Measurements from ENCODE around the gene SLC15A4.
"Not testable (repeated sequence)": the region's sequence is repeated elsewhere in the genome, so short reads cannot be mapped to it uniquely, and the experiment has no call there.

The SLC15A4 gene

DNA sequence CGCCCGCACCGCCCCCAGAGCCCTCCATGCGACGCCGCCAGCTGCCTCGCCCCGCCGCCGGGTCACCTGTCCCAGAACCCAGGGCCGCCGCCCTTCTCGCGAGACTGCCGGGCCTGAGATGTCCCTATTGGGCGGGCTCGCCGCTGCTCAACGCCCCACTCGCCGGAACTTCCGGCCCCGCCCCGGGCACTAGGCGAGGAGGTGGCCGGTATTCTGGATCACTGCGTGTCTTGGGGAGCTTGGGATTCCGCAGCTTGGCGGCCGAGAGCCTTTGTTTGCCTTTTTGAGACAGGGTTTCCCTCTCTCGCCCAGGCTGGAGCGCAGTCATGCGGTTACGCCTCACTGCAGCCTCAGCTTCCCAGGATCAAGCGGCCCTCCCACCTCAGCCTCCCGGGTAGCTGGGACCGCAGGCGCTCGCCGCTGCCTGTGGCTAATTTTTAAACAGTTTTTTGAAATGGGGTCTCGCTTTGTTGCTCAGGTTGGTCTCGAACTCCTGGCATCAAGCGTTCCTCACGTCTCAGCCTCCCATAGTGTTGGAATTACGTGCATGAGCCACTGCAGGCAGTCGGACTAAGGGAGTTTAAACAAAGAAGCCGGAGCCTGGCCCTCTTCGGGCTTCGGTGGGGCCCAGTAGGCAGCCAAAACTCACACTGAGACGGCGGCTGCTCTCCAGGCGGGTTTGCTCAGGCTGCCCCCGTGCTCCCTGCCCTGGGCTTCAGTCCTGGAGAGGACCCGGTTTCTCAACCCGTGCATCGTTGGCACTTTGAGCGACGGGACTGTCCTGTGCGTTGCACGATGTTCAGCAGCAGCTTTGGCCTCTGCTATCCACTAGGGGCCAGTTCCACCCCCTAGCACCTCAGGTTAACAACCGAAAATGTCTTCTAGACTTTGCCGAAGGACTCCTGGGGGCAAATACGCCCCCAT is at the start of gene SLC15A4:
SLC15A4 (minus strand) TSS at position 43 of the 924 bp plus-strand sequence; CDS start at position 28, 15 bp downstream.
- intact Hi-C loops (cut with DNase I), result no loop called here
- peak; percentile 93 to 99 (median 97) for DNase-seq

GRCh38 chr12:128872303-128872702 is 48.5 kb upstream of the SLC15A4 start:
- intact Hi-C loops (cut with DNase I), result no loop called here
- DNase-seq, result peak in 1 of 42 donors; percentile 50

DNA sequence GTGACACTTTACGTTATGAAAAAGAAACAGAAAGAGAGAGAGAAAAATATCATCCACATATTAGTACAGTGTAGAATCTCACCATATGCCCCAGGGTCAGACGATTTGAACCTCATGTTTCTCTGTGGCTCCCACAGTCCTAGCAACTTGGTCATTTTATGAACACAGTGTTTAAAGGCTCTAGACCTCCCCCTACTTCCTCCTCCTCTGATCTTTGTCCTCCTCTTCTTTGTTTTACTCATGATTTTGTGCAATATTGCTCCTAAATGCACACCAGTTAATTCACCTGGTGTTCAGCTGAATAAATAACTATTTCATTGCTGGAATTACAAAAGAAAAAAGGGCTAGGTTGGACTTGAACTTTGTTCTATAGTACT is 47.7 kb upstream of the SLC15A4 start:
- no peak for DNase-seq
- intact Hi-C loops (cut with DNase I), result no loop called here

DNA sequence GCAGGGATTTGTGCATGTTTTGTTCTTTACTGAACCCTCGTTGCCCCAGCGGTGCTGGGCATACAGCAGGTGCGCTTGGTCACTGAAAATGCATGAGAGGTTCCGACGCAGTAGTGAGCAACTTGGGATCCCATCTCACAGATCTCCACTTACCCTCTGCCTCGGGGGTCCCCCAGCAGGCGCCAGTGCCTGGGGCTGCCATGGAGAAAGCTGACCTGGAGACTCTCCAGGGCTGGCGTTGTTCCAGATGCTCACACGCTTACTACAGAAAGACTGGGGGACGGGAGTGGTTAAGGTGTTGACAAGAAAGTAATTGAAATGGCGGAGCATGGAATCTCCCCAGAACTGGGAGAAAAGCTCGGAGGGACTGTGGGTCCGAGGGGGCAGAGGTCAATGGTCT is 43.7 kb upstream of the SLC15A4 start:
- DNase-seq, result no peak
- intact Hi-C loops (cut with DNase I), result no loop called here

- intact Hi-C loops (cut with DNase I), result no loop called here
- DNase-seq, result peak in 40 of 42 donors; percentile 13 to 83 (median 50)
These were observed 40.9 kb upstream of the SLC15A4 start for GRCh38 chr12:128864516-128865186.

- intact Hi-C loops (cut with DNase I), result no loop called here
- DNase-seq, result peak in 21 of 42 donors; percentile 8 to 71 (median 37)
These were observed 40.2 kb upstream of the SLC15A4 start for GRCh38 chr12:128863957-128864356.

DNA sequence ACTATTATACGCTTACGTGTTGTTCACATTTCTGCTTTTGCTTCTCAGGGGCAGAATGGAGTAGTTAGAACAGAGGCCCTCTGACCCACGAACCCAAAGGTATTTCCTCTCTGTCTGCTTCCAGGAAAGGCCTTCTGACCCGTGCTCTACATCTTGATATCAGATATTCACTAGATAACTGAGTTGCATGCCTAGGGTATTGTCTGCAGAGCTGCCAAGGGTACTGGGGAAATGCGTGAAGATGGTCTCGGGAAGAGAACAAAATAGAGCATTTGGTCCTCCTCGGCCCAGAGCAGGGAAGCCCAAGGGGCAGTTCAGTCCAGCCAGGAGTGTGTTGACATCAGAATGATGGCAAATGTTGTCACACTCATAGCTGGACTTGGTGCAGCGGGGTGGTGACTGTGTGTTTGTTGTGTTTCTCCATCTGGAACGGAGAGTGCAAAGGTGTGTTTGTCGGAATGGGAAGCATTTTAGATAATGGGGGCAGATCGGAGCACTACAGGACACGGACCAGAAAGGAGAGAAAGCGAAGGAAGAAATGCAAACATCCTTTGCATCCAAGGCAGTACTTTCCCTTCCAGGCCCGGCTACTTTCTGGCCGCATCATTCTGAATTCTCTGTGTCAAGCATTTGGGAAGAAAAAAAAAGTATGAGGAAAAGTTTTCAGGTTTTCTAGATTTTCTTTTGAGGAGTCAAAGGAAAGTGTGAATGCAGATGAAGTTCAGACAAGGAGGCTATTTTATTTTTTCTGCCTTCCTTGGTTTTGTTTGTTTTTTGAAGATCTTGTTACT is 37.7 kb upstream of the SLC15A4 start:
- intact Hi-C loops (cut with DNase I), result no loop called here
- DNase-seq, result no peak

DNA sequence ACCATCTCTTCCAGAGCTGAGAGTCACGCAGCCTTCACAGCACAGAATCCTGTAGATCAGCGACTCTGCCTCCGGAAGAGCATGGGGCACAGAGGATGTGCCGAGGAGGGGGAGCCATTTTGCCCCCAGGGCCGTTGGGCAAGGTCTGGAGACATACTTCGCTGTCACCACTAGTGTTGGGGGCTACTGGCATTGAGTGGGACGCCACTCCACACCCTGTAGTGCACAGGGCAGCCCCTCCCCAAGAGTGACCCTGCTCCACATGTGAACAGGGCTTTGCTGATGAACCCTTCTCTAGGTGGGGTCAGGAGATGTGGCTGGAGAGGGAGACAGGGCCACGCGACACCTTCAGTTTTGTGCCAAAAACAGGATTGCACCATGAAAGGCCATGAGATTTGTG is 35.6 kb upstream of the SLC15A4 start:
- intact Hi-C loops (cut with DNase I), result no loop called here
- DNase-seq, result peak in 1 of 42 donors; percentile 5

- intact Hi-C loops (cut with DNase I), result no loop called here
- DNase-seq, result no peak
These were observed 33.5 kb upstream of the SLC15A4 start for GRCh38 chr12:128857133-128857763.

DNA sequence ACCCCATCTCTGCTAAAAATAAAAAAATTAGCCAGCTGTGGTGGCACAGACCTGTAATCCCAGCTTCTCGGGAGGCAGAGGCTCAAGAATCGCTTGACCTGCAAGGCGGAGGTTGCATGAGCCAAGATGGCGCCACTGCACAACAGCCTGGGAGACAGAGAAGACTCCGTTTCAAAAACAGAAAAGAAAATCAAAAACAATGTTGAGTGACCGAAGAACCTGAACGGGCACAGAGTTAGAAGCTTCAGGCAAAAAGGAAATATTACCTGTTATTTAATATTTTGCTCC is 33.0 kb upstream of the SLC15A4 start:
- intact Hi-C loops (cut with DNase I), result no loop called here
- no peak for DNase-seq

DNA sequence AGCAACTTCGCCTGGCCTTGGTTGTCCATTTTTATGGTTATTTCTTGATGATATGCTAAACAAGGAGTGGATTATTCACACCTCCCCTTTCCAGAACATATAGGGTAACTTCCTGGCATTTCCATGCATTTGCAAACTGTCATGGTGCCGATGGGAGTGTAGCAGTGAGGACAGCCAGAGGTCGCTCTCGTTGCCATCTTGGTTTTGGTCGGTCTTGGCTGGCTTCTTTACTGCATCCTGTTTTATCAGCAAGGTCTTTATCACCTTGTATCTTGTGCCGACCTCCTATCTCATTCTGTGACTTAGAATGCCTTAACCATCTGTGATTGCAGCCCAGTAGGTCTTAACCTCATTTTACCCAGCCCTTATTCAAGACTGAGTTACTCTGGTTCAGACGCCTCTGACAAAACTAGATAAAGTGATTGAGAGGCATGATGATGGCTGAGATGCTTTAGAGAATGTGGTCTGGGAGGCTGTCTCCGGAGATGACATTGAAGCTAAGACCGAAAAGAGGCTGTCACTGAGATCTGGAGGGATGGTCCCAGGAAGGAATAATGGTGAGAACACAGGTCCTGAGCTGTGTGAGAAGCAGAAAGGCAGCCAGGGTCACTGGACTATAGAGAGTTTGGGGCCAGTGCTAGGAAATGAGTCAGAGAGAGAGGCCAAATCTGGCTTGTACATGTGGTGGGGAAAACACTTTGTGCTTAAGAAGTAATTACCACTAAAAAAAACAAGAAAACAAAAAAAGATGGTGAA is 32.5 kb upstream of the SLC15A4 start:
- intact Hi-C loops (cut with DNase I), result no loop called here
- DNase-seq, result peak in 1 of 42 donors; percentile 8

DNA sequence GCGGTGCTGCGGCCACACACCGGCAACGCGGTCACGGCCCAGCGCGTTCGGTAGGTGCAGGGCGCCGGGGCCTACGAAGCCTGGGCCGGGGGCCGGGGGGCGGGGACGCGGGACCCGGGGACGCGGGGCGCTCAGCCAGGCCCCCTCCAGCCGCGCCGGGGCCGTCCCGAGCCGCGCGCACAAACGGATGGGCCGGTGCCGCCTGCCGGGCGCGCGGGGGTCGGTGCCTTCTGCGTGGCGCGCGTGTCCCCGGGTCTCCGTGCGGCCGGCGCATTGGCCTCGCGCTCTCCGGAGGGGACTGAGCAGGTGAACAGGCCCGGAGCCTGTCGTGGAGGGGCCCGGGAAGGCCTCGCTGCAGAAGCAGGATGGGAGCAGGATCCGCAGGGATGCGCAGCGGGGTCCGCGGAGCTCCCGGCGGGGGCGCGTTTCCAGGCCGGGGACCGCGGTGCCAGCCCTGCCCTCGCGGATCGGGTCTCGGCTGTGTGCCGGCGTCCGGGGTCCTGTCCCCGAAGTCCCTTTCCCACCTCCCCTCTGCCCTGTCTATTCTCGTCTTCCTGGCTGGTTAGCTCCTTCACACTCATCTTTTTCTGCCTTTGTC is 29.9 kb upstream of the SLC15A4 start:
- intact Hi-C loops (cut with DNase I), result no loop called here
- peak in 22 of 42 donors; percentile 11 to 57 (median 32) for DNase-seq

DNA sequence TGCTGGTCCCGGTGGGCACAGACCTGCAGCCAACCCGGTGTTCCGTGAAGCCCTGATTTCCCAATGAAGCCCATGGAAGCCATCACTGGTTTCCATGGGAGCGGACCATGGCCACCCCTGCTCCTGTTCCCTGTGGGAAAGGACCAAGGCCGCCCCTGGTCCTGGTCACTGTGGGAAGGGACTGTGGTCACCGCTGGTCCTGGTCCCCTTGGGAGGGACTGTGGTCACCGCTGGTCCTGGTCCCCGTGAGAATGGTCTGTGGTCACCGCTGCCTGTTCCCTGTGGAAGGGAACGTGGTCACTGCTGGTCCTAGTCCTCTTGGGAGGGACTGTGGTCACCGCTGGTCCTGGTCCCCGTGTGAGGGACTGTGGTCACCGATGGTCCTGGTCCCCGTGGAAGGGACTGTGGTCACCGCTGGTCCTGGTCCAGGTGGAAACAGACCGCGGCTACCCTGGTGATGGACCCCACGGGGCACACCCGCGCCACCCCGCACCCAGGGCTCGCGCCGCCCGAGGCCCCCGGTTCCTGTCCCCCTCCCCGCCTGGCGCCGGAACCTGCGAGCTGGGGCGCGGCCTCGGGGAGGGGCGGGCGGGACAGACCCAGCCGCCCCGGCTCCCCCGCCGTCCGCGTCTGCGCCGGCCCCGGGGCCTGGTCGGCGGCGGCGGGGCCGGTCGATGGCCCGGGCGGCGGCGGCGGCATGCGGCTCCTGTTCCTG is 29.3 kb upstream of the SLC15A4 start, which contains the start of gene GLT1D1:
GLT1D1 (plus strand) TSS at position 594 of the 715 bp plus-strand sequence; CDS start at position 698, 104 bp downstream.
- intact Hi-C loops (cut with DNase I), result no loop called here
- peak in 2 of 42 donors; percentile 13 to 28 for DNase-seq

DNA sequence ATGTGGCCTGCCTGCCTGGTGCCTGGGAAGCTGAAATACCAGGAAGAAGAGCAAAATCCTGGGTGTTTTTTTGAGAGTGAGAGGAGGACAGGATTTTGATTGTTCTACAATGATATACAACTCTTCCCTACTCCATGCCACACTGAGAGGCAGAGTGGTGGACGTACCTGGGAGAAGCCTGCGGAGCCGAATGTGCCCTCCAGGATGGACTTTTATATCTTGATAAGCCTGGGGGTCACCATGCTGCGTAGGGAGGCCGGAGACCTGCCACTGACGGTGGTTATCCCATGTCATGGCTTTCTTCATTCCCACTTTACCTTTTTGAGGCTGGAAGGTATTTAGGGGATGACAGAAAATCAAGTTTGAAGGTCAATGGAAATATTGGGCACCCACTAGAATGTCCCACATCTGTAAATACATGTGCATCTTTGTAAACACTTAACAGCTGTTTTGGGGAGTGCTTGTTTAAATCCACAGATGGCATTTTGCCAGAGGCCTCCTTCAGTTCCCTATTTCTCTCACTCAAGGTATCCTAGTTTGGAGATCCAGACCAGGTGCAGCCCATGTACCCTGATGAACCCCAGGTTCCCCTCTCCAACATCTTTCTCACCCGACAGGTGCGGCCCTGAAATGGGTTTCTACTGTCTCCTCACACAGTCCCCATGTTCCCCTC is 28.4 kb upstream of the SLC15A4 start:
- intact Hi-C loops (cut with DNase I), result no loop called here
- DNase-seq, result peak in 1 of 42 donors; percentile 12

DNA sequence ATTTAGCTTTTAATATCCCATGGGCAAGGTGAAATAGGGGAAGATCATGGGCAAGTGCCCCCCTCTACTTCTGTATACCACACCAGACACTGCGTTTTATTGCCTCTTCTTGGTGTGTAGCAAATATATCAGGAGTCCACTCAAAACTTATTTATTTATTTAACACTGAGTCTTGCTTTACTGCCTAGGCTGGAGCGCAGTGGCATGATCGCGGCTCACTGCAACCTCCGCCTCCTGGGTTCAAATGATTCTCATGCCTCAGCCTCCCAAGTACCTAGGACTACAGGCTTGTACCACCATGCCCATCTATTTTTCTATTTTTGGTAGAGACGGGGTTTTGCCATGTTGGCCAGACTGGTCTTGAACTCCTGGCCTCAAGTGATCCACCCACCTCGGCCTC is 27.7 kb upstream of the SLC15A4 start:
- DNase-seq, result peak in 1 of 42 donors; percentile 3
- intact Hi-C loops (cut with DNase I), result not testable (repeated sequence)

DNA sequence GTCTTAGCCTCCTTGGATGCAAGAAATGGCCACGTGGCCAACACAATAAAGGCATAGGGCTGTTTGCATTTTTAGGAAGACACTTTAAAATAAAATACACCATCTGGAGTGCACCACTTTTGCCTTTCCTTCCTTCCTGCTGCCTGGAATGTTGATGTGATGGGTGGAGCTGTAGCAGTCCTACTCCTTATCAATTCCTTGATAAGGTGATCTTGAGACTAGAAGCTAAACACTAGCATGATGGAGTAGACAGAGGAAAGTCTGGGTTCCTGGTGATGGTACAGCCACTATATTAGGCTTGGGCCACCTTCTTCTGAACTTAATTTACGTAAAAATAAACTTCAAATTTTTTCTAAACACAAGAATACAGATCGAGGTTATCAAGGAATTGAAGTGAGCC is 26.6 kb upstream of the SLC15A4 start:
- no peak for DNase-seq
- intact Hi-C loops (cut with DNase I), result no loop called here

DNA sequence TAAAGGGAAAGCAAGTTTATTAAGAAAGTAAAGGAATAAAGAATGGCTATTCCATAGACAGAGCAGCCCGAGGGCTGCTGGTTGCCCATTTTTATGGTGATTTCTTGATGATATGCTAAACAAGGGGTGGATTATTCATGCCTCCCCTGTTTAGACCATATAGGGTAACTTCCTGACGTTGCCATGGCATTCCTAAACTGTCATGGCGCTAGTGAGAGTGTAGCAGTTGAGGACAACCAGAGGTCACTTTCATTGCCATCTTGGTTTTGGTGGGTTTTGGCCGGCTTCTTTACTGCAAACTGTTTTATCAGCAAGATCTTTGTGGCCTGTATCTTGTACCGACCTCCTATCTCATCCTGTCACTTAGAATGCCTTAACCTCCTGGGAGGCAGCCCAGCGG is 26.0 kb upstream of the SLC15A4 start:
- intact Hi-C loops (cut with DNase I), result not testable (repeated sequence)
- peak in 1 of 42 donors; percentile 4 for DNase-seq

Data from head of caudate nucleus (tissue), 42 donors.